ENCODE results near the gene DDA1.
A peak's percentile ranks its signal among the peaks of the same experiment; 100 is the strongest.
"Not testable (repeated sequence)": the region's sequence is repeated elsewhere in the genome, so short reads cannot be mapped to it uniquely, and the experiment has no call there.

Gene DDA1

GRCh38 chr19:17286752-17287151, 22.6 kb upstream of the DDA1 start:
- DNase-seq (ENCODE audit: low read depth in 2 of 2) = no peak

GRCh38 chr19:17289489-17289888, 19.9 kb upstream of the DDA1 start:
- no peak for DNase-seq (ENCODE audit: low read depth in 2 of 2)

GRCh38 chr19:17292301-17293074, 16.9 kb upstream of the DDA1 start:
- DNase-seq (ENCODE audit: low read depth in 2 of 2) = peak; percentile 56 to 59

- DNase-seq (ENCODE audit: low read depth in 2 of 2) = no peak
These were observed 15.8 kb upstream of the DDA1 start for GRCh38 chr19:17293605-17294004.

- no peak for DNase-seq (ENCODE audit: low read depth in 2 of 2)
These were observed 15.1 kb upstream of the DDA1 start for GRCh38 chr19:17294051-17294891.

GRCh38 chr19:17295551-17295950, 13.8 kb upstream of the DDA1 start:
- not testable (repeated sequence) for DNase-seq (ENCODE audit: low read depth in 2 of 2)

- DNase-seq (ENCODE audit: low read depth in 2 of 2) = no peak
These were observed 13.1 kb upstream of the DDA1 start for GRCh38 chr19:17296273-17296672.

- no peak for DNase-seq (ENCODE audit: low read depth in 2 of 2)
These were observed 12.4 kb upstream of the DDA1 start for GRCh38 chr19:17296976-17297375.

- no peak for DNase-seq (ENCODE audit: low read depth in 2 of 2)
These were observed 8.3 kb upstream of the DDA1 start for GRCh38 chr19:17300992-17301619.

- DNase-seq (ENCODE audit: low read depth in 2 of 2) = no peak
These were observed 6.8 kb upstream of the DDA1 start for GRCh38 chr19:17302391-17303166.

- DNase-seq (ENCODE audit: low read depth in 2 of 2) = peak; percentile 84 to 86
These were observed 6.0 kb upstream of the DDA1 start, which contains the start of gene ABHD8 for GRCh38 chr19:17303167-17303939. Gene ABHD8 (minus strand): TSS chr19:17303425. CDS start chr19:17301616, 1,809 bp downstream.

- no peak for DNase-seq (ENCODE audit: low read depth in 2 of 2)
These were observed 5.5 kb upstream of the DDA1 start for GRCh38 chr19:17303940-17304267.

- DNase-seq (ENCODE audit: low read depth in 2 of 2) = no peak
These were observed 4.8 kb upstream of the DDA1 start for GRCh38 chr19:17304386-17305215.

- DNase-seq (ENCODE audit: low read depth in 2 of 2) = no peak
These were observed 4.2 kb upstream of the DDA1 start for GRCh38 chr19:17305216-17305516.

- DNase-seq (ENCODE audit: low read depth in 2 of 2) = peak; percentile 84 to 86
These were observed 3.7 kb upstream of the DDA1 start, which contains the start of gene MRPL34 for GRCh38 chr19:17305517-17306284. Gene MRPL34 (plus strand): TSS chr19:17305872. CDS start chr19:17305893, 21 bp downstream.

GRCh38 chr19:17306285-17306714, 3.1 kb upstream of the DDA1 start:
- no peak for DNase-seq (ENCODE audit: low read depth in 2 of 2)

- DNase-seq (ENCODE audit: low read depth in 2 of 2) = no peak
These were observed 1.4 kb upstream of the DDA1 start for GRCh38 chr19:17307876-17308377.

GRCh38 chr19:17309965-17310461, 650 bp downstream of the DDA1 start:
- no peak for DNase-seq (ENCODE audit: low read depth in 2 of 2)
